SK-N-MC (cell line): ENCODE data around the gene NR2E3.

Experiments used
- EZH2 ChIP-seq: fragments of 200-600 bp; sonication (generic); IDR thresholded peaks from one replicate; pipeline ENCODE4 v1.6.1; 2017; ENCODE audit warnings: antibody characterized with exemption
- POLR2AphosphoS5 ChIP-seq: IDR thresholded peaks from 2 replicates; pipeline ENCODE4 v1.6.1; 2012; ENCODE audit warnings: mild to moderate bottlenecking, low read depth, low read length, borderline replicate concordance

DNA sequence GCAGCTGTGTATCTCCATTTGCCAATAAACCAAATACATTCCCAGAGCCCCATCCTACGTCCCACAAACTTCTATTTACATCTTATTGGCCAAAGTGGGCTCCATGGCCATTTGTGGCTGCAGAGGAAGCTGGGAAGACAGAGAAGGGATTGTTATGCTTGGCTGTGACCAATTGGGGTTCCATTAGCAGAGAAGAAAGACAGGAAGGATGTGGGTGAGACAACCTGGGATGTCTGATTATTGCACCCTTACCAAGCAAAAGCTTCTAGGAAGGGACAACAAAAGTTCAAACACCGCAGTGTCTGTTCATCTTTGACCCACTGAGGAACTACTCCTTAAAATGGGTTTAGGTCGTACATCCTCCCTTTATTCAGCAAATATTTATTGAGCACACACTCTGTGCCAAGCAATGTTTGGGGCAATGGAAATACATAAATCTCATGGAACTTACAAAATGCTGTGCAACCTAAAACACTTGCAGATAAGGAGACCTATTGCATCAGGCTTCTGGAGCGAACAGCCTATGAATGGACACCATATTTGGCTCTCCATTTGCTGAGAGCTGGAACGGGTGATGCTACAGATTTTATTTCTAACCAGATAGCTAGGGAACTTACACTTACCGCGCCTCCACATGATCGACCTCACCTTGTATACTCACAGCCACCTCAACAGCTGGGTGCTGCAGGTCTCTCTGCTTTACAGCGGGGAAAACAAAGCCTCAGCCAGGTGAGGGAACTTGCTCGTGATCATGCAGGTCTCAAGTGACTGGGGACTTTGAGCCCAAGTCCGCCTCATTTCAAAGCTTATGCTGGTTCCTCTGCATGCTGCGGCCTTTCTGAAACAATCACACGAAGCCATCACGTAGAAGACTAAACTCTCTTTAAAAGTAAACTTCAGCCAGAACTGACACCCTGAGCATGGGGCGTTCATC, 21.4 kb upstream of the NR2E3 start:
- no peak for TF ChIP-seq POLR2AphosphoS5
- TF ChIP-seq EZH2: no peak
